Hematopoietic multipotent progenitor cell treated with erythropoietin and hydrocortisone succinate and interleukin-3 and kit ligand, for 4 days (in vitro differentiated cells): ENCODE data around the gene TBC1D2B.
A peak's percentile ranks its signal among the peaks of the same experiment; 100 is the strongest.

Experiments
- DNase-seq: peaks from one replicate; pipeline ENCODE4 v3.0.0-alpha.2; 2015

The TBC1D2B gene

DNA sequence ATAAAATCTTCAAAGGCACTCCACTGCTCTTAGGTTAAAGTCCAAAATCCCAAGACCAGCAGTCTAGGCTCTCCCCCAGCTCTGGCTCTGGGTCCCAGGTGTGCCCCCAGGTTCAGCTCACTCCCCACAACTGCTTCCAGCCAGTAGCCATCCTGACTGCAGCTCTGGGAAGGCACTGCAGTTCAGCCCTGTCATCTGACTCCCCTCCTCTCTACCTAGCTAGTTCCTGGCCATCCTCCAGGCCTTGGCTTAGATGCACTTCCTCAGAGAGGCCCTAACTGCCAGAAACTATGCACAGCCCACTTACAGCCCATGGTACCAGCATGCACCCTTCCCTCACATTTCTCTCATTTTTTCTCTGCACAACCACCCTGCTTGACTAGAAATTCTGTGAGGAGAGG lies 25.5 kb downstream of the TBC1D2B start:
- DNase-seq: peak; percentile 54

- DNase-seq: peak; percentile 44
These were observed 25.9 kb downstream of the TBC1D2B start for GRCh38 chr15:78051596-78051995.

DNA sequence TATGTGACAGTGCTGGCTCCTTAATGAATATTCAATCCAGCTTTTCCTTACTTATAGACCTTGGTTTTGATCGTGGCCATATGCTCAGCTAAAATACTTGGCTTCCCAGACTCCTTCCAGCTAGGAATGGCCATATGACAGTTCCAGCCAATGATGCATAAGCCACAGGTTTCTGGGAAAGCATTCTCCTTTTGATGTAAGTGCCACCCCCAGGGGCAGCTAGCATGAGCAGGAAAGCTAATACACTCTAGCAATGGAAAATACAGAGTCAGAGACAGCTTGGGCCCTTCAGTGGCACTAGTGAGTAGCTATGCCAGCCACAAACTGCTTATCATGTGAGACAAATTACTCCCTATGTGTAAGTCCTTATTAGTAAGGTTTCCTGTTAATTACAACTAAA lies 26.7 kb downstream of the TBC1D2B start:
- DNase-seq: peak; percentile 62

DNA sequence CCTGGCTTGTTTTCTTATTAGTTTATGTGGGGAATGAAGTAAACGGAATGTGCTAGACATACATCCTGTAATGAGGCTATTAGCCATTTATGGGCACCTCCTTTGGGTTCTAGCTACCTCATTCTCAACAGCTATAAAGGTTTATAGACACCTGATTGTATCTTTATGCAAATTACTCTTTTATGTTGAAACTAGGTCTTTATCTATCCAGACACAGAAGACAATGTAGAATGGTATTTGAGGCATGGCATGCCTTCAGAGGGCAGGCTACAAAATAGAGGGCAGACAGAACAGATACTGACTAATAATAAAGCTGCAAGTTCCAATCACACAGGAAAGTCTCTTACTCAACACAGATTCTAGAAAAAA lies 27.1 kb downstream of the TBC1D2B start:
- peak; percentile 42 for DNase-seq

DNA sequence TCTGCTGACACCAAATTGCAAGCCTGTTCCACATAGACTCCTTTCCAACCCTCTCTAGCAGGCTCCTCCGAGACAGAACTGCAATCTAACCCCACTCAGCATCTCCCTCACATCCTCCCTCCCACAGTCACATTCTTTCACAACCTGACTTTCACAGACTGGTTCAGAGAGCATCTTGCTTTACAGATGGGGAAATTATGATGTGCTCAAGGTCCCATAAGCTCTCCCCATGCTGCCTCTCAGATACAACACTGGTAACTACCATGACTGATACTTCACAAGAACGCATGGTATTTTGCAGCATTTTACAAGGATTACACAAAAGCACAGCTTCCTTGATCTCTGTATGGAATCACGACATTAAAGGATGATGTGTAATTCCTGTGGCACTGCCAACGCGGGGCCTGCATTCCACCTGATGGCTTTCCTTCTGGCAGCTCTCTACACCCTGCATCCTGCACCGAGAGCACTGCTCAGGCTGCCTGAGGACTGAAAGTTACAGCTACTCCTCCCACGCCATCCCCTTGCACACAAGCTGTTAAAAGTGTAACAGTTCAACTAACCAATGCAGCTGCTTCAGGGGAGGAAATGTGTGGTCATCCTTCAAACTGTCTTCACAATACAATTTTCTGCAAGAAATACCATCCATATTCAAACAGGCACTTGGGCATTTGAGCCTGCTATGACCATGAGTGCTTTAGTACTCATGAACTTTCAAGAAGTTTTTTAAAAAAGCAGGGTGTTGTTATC lies 27.6 kb downstream of the TBC1D2B start:
- peak; percentile 79 for DNase-seq

DNA sequence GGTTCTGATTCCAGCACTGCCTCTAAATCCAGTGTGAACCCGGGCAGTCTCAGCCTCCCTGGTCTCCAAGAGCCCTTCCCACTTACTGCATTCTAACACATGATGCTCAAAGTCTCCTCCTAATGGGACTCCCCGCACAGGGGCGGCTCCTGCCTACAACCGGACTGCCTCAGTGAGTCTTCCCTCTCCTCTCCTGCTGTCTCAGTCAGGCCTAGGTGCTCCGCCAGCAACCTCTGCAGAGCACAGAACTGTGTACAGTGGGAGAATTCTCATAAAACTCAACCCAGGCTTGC lies 28.9 kb downstream of the TBC1D2B start:
- DNase-seq: no peak

- peak; percentile 82 for DNase-seq
These were observed 29.5 kb downstream of the TBC1D2B start for GRCh38 chr15:78047761-78048627.

DNA sequence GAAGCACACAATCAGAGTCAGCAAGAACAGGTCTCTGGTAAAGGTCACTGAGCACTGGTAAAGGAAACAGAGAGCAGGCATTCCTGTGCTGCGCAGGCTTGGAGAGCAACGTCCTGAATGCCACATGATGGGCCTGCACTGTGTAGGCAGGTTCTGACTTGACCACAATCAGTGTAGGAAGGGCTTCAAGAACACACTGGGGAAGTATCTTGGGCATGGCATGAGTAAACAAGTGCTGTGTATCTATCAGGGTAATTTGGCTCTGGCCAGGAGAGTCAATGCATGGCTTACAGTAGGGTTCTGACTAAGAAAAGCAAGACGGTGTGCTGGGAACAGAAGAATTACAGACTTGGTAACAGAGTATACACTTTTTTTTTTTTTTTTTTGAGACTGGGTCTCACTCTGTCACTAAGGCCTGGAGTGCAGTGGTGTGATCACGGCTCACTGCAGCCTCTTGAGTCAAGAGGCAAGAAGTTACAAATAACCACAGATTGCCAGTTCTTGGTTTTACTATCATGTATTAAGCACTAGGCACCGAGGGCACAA lies 30.6 kb downstream of the TBC1D2B start:
- DNase-seq: peak; percentile 52

DNA sequence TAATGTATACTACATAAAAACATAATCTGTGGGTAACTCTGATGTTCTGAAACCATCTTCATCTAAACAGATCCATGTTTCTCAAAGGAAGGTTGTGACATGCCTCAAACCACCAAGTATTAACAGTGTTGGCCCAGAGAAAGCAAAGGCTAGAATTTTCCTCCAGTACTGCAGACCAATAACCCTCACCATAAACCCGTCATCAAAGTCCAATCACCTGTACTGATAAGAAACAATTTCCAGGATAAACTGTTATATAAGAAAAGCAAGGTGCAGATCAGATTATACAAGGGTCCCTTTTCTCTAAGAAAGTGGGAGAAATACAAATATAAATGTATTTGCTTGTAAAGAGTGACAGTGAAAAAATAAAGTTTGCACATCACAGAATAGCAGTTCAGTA lies 32.3 kb downstream of the TBC1D2B start:
- DNase-seq: no peak

DNA sequence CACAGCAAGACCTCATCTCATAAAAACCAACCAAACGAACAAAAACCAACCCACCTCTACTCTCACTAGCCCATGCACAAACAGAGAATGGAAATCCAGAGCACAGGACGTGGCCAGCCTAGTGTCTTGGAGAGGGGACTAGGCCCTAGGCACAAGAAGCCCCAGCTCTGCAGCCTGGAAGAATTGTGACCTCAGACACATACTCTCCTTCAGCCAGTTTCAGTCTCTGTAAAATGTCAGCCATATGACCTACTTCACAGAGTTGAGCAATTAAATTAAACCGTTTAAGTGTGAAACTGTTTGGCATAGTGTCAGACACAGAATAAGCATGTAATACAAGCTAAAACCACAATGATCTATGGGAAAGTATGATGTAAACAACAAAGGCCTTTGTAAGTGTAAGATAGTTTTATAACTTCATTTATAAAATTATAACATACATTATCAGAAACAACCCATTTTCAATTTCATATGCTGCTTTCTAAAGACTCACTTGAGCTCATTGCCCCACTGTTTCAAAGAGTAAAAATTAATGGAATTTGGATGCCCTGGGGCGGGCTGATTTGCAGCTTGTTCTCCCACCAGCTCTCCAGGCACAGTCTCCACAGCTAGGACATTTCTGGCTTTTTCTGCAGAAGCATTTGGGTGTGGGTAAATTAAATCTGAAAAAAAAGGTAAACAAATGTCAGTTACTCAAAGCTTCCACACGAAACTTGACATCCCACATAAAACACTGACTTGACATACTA lies 32.9 kb downstream of the TBC1D2B start:
- peak; percentile 72 for DNase-seq

DNA sequence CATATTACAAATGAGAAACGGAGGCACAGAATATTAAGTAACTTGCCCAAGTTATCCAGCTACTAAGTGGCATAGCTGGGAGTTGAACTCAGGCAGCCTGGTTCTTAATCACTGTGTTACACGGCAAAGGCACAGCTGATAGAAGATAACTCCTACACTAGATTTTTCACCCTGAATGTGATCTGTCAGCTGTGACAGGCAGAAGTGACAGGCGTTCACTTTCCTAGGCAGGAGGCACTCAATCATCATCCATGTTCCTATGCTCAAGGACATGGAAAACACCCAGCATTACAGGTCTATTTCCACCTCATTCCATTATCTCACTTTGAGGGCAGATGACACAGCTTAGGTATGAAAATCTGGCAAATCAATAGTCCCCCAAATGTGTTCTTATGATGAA lies 35.6 kb downstream of the TBC1D2B start:
- no peak for DNase-seq

- DNase-seq: no peak
These were observed 36.8 kb downstream of the TBC1D2B start for GRCh38 chr15:78040653-78041244.

- no peak for DNase-seq
These were observed 38.8 kb downstream of the TBC1D2B start for GRCh38 chr15:78038585-78039247.

DNA sequence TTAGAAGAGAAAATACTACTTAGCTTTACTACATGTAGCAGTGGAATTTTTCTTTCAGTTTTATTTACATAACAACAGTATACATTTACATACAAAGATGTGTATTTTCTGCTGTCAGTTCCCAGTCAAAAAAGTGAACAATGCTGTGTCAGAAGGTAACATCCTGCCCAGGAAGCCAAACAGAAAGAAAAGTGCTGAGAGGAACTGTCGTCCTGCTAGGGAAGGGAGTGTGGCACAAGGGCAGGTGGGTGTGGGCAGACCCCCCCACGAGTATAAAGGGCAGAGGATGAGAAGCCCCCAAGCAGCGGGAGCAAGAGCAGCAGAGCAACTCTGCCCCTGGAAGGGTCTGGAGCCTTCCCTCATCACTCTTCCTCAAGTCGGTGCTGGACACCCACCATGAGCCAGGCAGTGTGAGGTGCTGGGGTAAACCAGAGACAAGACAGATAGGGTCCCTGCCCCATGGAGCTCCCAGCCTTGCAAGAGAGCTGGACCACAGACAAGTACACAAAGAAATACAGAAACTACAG lies 39.7 kb downstream of the TBC1D2B start:
- DNase-seq: no peak

- DNase-seq: no peak
These were observed 40.2 kb downstream of the TBC1D2B start for GRCh38 chr15:78037328-78037727.

DNA sequence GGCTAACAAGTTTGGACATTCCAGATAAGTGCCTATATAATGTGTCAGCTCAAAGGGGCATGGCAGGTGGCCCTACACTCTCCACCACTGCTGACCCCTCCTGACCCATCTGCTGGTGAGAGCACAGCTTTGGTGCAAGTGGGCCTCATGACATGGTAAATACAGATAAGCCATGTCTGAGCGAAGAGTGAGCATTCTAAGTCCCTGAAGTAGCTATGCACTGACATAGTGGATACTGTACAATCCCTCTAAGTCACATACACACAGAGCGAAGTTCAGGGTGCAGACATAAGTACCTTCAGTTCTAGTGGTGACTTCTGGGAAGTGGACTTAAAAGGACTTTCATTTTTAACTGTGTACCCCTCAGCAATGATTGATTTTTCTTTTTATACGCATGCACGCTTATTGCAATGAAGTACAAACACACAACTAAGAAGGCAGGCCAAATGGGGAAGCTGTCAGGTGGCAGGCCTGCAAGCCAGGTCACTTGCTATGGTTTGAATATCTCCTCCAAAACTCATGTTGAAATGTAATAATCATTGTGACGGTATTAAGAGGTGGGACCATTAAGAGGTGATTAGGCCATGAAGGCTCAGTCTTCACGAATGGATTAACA lies 41.5 kb downstream of the TBC1D2B start:
- DNase-seq: peak; percentile 56

DNA sequence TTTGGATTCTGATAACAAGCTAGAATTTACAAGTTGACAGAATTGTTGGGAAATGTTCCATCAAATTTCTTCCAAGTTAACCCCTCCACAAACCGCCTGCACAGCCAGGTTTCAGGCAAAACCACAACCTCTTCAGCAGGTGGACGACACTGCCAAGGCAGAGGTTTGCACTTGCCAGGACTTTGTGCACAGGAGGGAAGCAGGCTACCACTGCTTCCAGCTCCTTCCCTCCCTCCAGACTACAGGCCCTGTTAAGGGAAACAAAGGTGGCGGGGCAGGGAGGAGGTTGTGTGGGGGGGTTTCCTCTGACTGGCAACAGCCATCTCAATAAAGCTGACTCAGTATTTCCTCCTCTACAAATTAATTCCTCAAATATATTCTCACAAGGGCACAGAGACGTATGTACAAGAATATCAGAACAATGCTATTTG lies 42.2 kb downstream of the TBC1D2B start:
- peak; percentile 65 for DNase-seq

- DNase-seq: peak; percentile 70
These were observed 42.9 kb downstream of the TBC1D2B start for GRCh38 chr15:78034495-78035191.

GRCh38 chr15:78033864-78034263 lies 43.6 kb downstream of the TBC1D2B start:
- peak; percentile 52 for DNase-seq

GRCh38 chr15:78032671-78033070 lies 44.8 kb downstream of the TBC1D2B start:
- no peak for DNase-seq

GRCh38 chr15:78024883-78025282 lies 52.6 kb downstream of the TBC1D2B start:
- no peak for DNase-seq
